CD14-positive monocyte (primary cell): ENCODE data around the gene LYPD6. TPM values are rescaled to one million over a fixed set of nuclear protein-coding genes. Genes with fewer than 3 reads are reported as not detected.
"Not testable (repeated sequence)": the region's sequence is repeated elsewhere in the genome, so short reads cannot be mapped to it uniquely, and the experiment has no call there.

ENCODE experiments used
- DNase-seq, 3 donors: peaks; one replicate each; pipeline ENCODE4 v3.0.0-alpha.2; 2011 to 2022
- H2AFZ ChIP-seq: 2 replicates; pipeline ENCODE4 v1.6.0; 2012; ENCODE audit warnings: mild to moderate bottlenecking, low read depth, low read length, inconsistent platforms; ENCODE audit not compliant: insufficient read depth, poor library complexity, severe bottlenecking
- H3K27ac ChIP-seq, 2 donors: 1 replicate in 1 of 2; 2 replicates in 1 of 2; pipeline ENCODE4 v1.5.1; 2012 to 2013; ENCODE audit warnings: low read length in 2 of 2, control low read depth in 1 of 2, inconsistent platforms in 1 of 2, low read depth in 1 of 2, mild to moderate bottlenecking in 1 of 2
- H3K27me3 ChIP-seq, 2 donors: one replicate each; pipeline versions ENCODE4 v1.6.0 to v1.6.1; 2011 to 2013; ENCODE audit warnings: low read length in 2 of 2; ENCODE audit not compliant: control insufficient read depth in 2 of 2, insufficient read depth in 2 of 2
- H3K36me3 ChIP-seq, 2 donors: replicated peaks in 1 of 2; 1 replicate in 1 of 2; 2 replicates in 1 of 2; pipeline versions ENCODE4 v1.5.1 to v1.6.1; 2012 to 2013; ENCODE audit warnings: low read length in 2 of 2, control low read depth in 1 of 2, inconsistent platforms in 1 of 2, mild to moderate bottlenecking in 1 of 2; ENCODE audit not compliant: insufficient read depth in 2 of 2, control insufficient read depth in 1 of 2
- H3K4me1 ChIP-seq, 2 donors: 1 replicate in 1 of 2; 2 replicates in 1 of 2; pipeline versions ENCODE4 v1.5.1 to v1.6.1; 2012 to 2013; ENCODE audit warnings: low read length in 2 of 2, control low read depth in 1 of 2, inconsistent platforms in 1 of 2, mild to moderate bottlenecking in 1 of 2, moderate library complexity in 1 of 2; ENCODE audit not compliant: insufficient read depth in 2 of 2, control insufficient read depth in 1 of 2
- H3K4me2 ChIP-seq: replicated peaks from 2 replicates; pipeline ENCODE3; 2012; ENCODE audit warnings: low read length, moderate library complexity, mild to moderate bottlenecking; ENCODE audit not compliant: poor library complexity, severe bottlenecking; ENCODE audit errors: extremely low read depth
- H3K4me3 ChIP-seq, 3 experiments: fragments of 200-600 bp in 1 of 3; sonication (generic) in 1 of 3; replicated peaks in 1 of 3; 1 replicate in 2 of 3; 2 replicates in 1 of 3; pipeline ENCODE4 v1.5.1; 2011 to 2013; ENCODE audit warnings: low read length in 3 of 3, mild to moderate bottlenecking in 3 of 3, control low read depth in 2 of 3, low read depth in 2 of 3, inconsistent platforms in 1 of 3, moderate library complexity in 1 of 3
- H3K79me2 ChIP-seq: 2 replicates; pipeline ENCODE4 v1.6.0; 2012; ENCODE audit warnings: mild to moderate bottlenecking, control low read depth, inconsistent platforms, low read length, moderate library complexity; ENCODE audit not compliant: insufficient read depth
- H3K9ac ChIP-seq: 2 replicates; pipeline ENCODE4 v1.6.0; 2017; ENCODE audit warnings: low read length, mild to moderate bottlenecking; ENCODE audit not compliant: insufficient read depth, poor library complexity, severe bottlenecking
- H3K9me3 ChIP-seq, 2 donors: replicated peaks in 1 of 2; 1 replicate in 1 of 2; 2 replicates in 1 of 2; pipeline versions ENCODE4 v1.5.1 to v1.6.1; 2012 to 2013; ENCODE audit warnings: low read length in 2 of 2, control low read depth in 1 of 2; ENCODE audit not compliant: control insufficient read depth in 1 of 2, insufficient read depth in 1 of 2
- H4K20me1 ChIP-seq: 2 replicates; pipeline ENCODE4 v1.6.0; 2012; ENCODE audit warnings: mild to moderate bottlenecking, low read length, control low read depth, moderate library complexity; ENCODE audit not compliant: insufficient read depth
- H3K27ac Mint-ChIP-seq, 7 donors: one replicate each; pipeline ENCODE4 v1.8.0; 2020; ENCODE audit warnings: mild to moderate bottlenecking in 7 of 7, mixed read lengths in 7 of 7, moderate library complexity in 6 of 7, inconsistent platforms in 2 of 7
- H3K27me3 Mint-ChIP-seq, 3 donors: one replicate each; pipeline ENCODE4 v1.8.0; 2021 to 2022; ENCODE audit warnings: low read depth in 3 of 3, mild to moderate bottlenecking in 3 of 3, mixed read lengths in 3 of 3, moderate library complexity in 3 of 3, inconsistent platforms in 1 of 3
- H3K36me3 Mint-ChIP-seq, 2 donors: one replicate each; pipeline ENCODE4 v1.8.0; 2020; ENCODE audit warnings: mixed read lengths in 2 of 2, inconsistent platforms in 1 of 2, mild to moderate bottlenecking in 1 of 2
- H3K4me1 Mint-ChIP-seq: one replicate; pipeline ENCODE4 v1.8.0; 2020; ENCODE audit warnings: mild to moderate bottlenecking, mixed read lengths
- H3K4me3 Mint-ChIP-seq, 2 donors: one replicate each; pipeline ENCODE4 v1.8.0; 2020; ENCODE audit warnings: mild to moderate bottlenecking in 2 of 2, mixed read lengths in 2 of 2, moderate library complexity in 1 of 2
- H3K9me3 Mint-ChIP-seq, 7 donors: one replicate each; pipeline ENCODE4 v1.8.0; 2020 to 2022; ENCODE audit warnings: mixed read lengths in 7 of 7, mild to moderate bottlenecking in 6 of 7, moderate library complexity in 6 of 7, inconsistent platforms in 2 of 7
- CTCF ChIP-seq: fragments of 200-600 bp; IDR thresholded peaks from one replicate; pipeline ENCODE4 v1.8.0; 2022; ENCODE audit warnings: antibody characterized with exemption, mild to moderate bottlenecking
- WGBS: methylation state at CpG from one replicate; pipeline ENCODE4 v1.1.5; 2013; ENCODE audit warnings: missing lambda C conversion rate; ENCODE audit not compliant: insufficient coverage; 5-methylcytosine and 5-hydroxymethylcytosine counted together
- intact Hi-C, 2 donors: fragments of 100-400 bp; cut with micrococcal nuclease; formaldehyde crosslinking; loops; one replicate each; pipeline versions ENCODE4 v1.15.0 to v1.15.1; 2023
- polyA plus RNA-seq, 3 donors: library from polyadenylated mRNA; depleted of rRNA in 1 of 3; unstranded in 2 of 3; stranded (reverse) in 1 of 3; fragments of 300-500 nt in 2 of 3; fragments of >200 nt in 1 of 3; fragmentation: Illumina TruSeq in 2 of 3; gene quantifications; 1 replicate in 2 of 3; 2 replicates in 1 of 3; pipeline ENCODE4 v1.2.3, GENCODE V29; 2012 to 2021

LYPD6 gene
- polyA plus RNA-seq, 3 donors: not detected

DNA sequence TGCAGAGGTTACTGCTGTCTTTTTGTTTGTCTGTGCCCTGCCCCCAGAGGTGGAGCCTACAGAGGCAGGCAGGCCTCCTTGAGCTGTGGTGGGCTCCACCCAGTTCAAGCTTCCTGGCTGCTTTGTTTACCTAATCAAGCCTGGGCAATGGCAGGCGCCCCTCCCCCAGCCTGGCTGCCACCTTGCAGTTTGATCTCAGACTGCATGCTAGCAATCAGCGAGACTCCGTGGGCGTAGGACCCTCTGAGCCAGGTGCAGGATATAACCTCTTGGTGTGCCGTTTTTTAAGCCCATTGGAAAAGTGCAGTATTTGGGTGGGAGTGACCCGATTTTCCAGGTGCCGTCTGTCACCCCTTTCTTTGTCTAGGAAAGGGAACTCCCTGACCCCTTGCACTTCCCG is 176.4 kb downstream of the LYPD6 start:
- H3K36me3 ChIP-seq, intact Hi-C loops, H3K36me3 Mint-ChIP-seq, H3K27ac Mint-ChIP-seq, H3K4me3 ChIP-seq, DNase-seq, H3K27me3 Mint-ChIP-seq, H3K9me3 ChIP-seq, H3K79me2 ChIP-seq, H4K20me1 ChIP-seq, H3K4me3 Mint-ChIP-seq, H3K9ac ChIP-seq, H3K4me1 Mint-ChIP-seq, H3K27me3 ChIP-seq, H3K27ac ChIP-seq, H3K4me2 ChIP-seq, H2AFZ ChIP-seq, H3K4me1 ChIP-seq: not testable (repeated sequence)
- WGBS: 91% methylated on average over 4 of the region's 8 CpGs
- H3K9me3 Mint-ChIP-seq: peaks cover 4 to 18% (median 13%) of the 10 kb centered on the region in 7 donors

DNA sequence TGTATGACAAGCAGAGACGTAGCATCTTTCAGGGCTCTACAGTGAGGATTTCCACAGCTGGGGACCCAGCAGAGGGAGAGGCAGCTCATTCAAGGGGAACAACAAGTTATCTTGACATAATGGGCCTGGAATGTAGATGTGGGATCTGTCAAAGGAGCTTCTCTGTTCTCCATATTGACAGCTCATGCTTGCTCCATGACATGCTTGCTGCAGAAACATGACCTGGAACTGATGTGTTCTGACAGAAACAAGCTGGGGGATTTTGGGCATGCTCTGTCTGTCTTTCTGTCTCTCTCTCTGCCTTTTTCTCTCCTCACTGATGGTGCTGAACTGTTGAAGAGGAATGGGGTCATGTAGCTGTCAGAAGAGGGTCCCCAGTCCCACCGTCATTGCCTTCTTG is 177.6 kb downstream of the LYPD6 start:
- Histone ChIP-seq H3K27ac (no peak overlapping the region), H3K9me3 (peaks cover 4 to 6% of the 10 kb centered on the region in 2 donors), H2AFZ (no peak overlapping the region), H3K9ac (no peak overlapping the region), H3K4me1 (no peaks in the 10 kb centered on the region), H3K36me3 (no peaks in the 10 kb centered on the region), H3K79me2 (no peaks in the 10 kb centered on the region), H3K4me2 (no peak overlapping the region), H3K27me3 (no peaks in the 10 kb centered on the region), H4K20me1 (no peaks in the 10 kb centered on the region), H3K4me3 (no peak overlapping the region)
- Mint-ChIP-seq H3K27me3 (peaks cover 0 to 2% (median 0%) of the 10 kb centered on the region in 3 donors), H3K27ac (no peak overlapping the region), H3K4me1 (no peaks in the 10 kb centered on the region), H3K36me3 (no peaks in the 10 kb centered on the region), H3K9me3 (peaks cover 5 to 15% (median 13%) of the 10 kb centered on the region in 7 donors), H3K4me3 (no peak overlapping the region)
- no peak for TF ChIP-seq CTCF
- intact Hi-C loops: no loop called here
- DNase-seq: no peak
- WGBS: no CpG with 5 or more reads among the region's 2 CpGs
